ENCODE results near the gene SELENON.

- TF ChIP-seq POLR2A (IDR thresholded peaks at IDR 0.05) (no peak), CTCF (IDR thresholded peaks at IDR 0.05 in 8 of 11, conservative IDR thresholded peaks at IDR 0.05 in 3 of 11) (no peak), POLR2AphosphoS5 (IDR thresholded peaks at IDR 0.05) (no peak)
Observed at GRCh38 chr1:25844536-25845337, 44.7 kb downstream of the SELENON start.
